GM12874 (cell line): ENCODE data around the gene ACTRT2.

Experiments used
- CTCF ChIP-seq: IDR thresholded peaks from 2 replicates; pipeline ENCODE4 v1.5.1; 2011; ENCODE audit warnings: low read depth, mild to moderate bottlenecking, control low read depth, low read length, moderate library complexity; ENCODE audit not compliant: insufficient read depth

The ACTRT2 gene

GRCh38 chr1:3060127-3060526 lies 38.9 kb downstream of the ACTRT2 start:
- no peak for TF ChIP-seq CTCF

- TF ChIP-seq CTCF: no peak
Measured at GRCh38 chr1:3060601-3061551, 39.6 kb downstream of the ACTRT2 start.

GRCh38 chr1:3061566-3061965 lies 40.3 kb downstream of the ACTRT2 start:
- TF ChIP-seq CTCF: no peak

GRCh38 chr1:3061981-3062615 lies 40.8 kb downstream of the ACTRT2 start:
- no peak for TF ChIP-seq CTCF

GRCh38 chr1:3062616-3063378 lies 41.5 kb downstream of the ACTRT2 start:
- no peak for TF ChIP-seq CTCF

- no peak for TF ChIP-seq CTCF
Measured at GRCh38 chr1:3063379-3064295, 42.4 kb downstream of the ACTRT2 start.
